ENCODE data around the gene SNRPN. TPM values are rescaled to one million over a fixed set of nuclear protein-coding genes. Genes with fewer than 3 reads are reported as not detected.
A peak's percentile ranks its signal among the peaks of the same experiment; 100 is the strongest.

Gene SNRPN
- total RNA-seq, 1 donor from 2014 or later = 442 TPM

GRCh38 chr15:24961967-24962366 lies 7.2 kb downstream of the SNRPN start:
- H3K36me3 Mint-ChIP-seq = peaks cover 49% of the 10 kb centered on the region
- H4K20me1 ChIP-seq (ENCODE audit: low read depth) = peaks cover 60% of the 10 kb centered on the region
- H3K27me3 Mint-ChIP-seq (ENCODE audit: insufficient read depth, low read depth) = peaks cover 4% of the 10 kb centered on the region
- peaks cover 22% of the 10 kb centered on the region for H3K36me3 ChIP-seq
- H3K4me2 ChIP-seq = no peak overlapping the region
- H3K27ac Mint-ChIP-seq = peak overlapping the region; percentile 37
- H3K27ac ChIP-seq = no peak overlapping the region
- H3K27me3 ChIP-seq = no peaks in the 10 kb centered on the region
- peaks cover 62% of the 10 kb centered on the region for H3K9me3 Mint-ChIP-seq
- H3F3A ChIP-seq (ENCODE audit: low read depth) = peaks cover 9% of the 10 kb centered on the region
- H3K4me3 ChIP-seq = no peak overlapping the region
- no peak overlapping the region for H3K4me3 Mint-ChIP-seq
- H2AFZ ChIP-seq (replicated peaks) = no peak overlapping the region
- no peaks in the 10 kb centered on the region for H3K9me3 ChIP-seq (ENCODE audit: low read depth)
- no peak overlapping the region for H3K9ac ChIP-seq
- peaks cover 100% of the 10 kb centered on the region for H3K79me2 ChIP-seq (ENCODE audit: low read depth)
- H3K4me1 ChIP-seq = no peaks in the 10 kb centered on the region
- TF ChIP-seq EZH2phosphoT487 (IDR thresholded peaks at IDR 0.05) = no peak
- TF ChIP-seq EZH2 (IDR thresholded peaks at IDR 0.05) = no peak
- TF ChIP-seq CTCF (IDR thresholded peaks at IDR 0.05) = no peak
- H3K4me1 Mint-ChIP-seq = no peaks in the 10 kb centered on the region
- DNase-seq (ENCODE audit: low spot score) = no peak

- H3K27ac Mint-ChIP-seq = no peak overlapping the region
- Histone ChIP-seq H3K27me3 (no peaks in the 10 kb centered on the region), H3K9ac (no peak overlapping the region), H3K9me3 (ENCODE audit: low read depth) (no peaks in the 10 kb centered on the region), H4K20me1 (ENCODE audit: low read depth) (peaks cover 55% of the 10 kb centered on the region), H3K79me2 (ENCODE audit: low read depth) (peaks cover 100% of the 10 kb centered on the region), H3F3A (ENCODE audit: low read depth) (no peaks in the 10 kb centered on the region), H2AFZ (replicated peaks) (no peak overlapping the region), H3K4me3 (no peak overlapping the region), H3K27ac (no peak overlapping the region), H3K4me2 (no peak overlapping the region), H3K4me1 (no peaks in the 10 kb centered on the region), H3K36me3 (peaks cover 22% of the 10 kb centered on the region)
- peaks cover 4% of the 10 kb centered on the region for H3K27me3 Mint-ChIP-seq (ENCODE audit: insufficient read depth, low read depth)
- no peaks in the 10 kb centered on the region for H3K4me1 Mint-ChIP-seq
- peaks cover 54% of the 10 kb centered on the region for H3K36me3 Mint-ChIP-seq
- H3K9me3 Mint-ChIP-seq = peaks cover 60% of the 10 kb centered on the region
- H3K4me3 Mint-ChIP-seq = no peak overlapping the region
- no peak for DNase-seq (ENCODE audit: low spot score)
- TF ChIP-seq EZH2phosphoT487 (IDR thresholded peaks at IDR 0.05) = no peak
- TF ChIP-seq EZH2 (IDR thresholded peaks at IDR 0.05) = no peak
- TF ChIP-seq CTCF (IDR thresholded peaks at IDR 0.05) = no peak
These were observed 8.1 kb downstream of the SNRPN start for GRCh38 chr15:24962880-24963279.

GRCh38 chr15:24966364-24967103 lies 11.7 kb downstream of the SNRPN start:
- no peak overlapping the region for H3K27ac Mint-ChIP-seq
- H3K27me3 ChIP-seq = no peaks in the 10 kb centered on the region
- no peak overlapping the region for H3K4me2 ChIP-seq
- peaks cover 4% of the 10 kb centered on the region for H3K9me3 ChIP-seq (ENCODE audit: low read depth)
- H2AFZ ChIP-seq (replicated peaks) = no peak overlapping the region
- H4K20me1 ChIP-seq (ENCODE audit: low read depth) = peaks cover 47% of the 10 kb centered on the region
- H3K9me3 Mint-ChIP-seq = peaks cover 44% of the 10 kb centered on the region
- H3K36me3 Mint-ChIP-seq = peaks cover 51% of the 10 kb centered on the region
- no peaks in the 10 kb centered on the region for H3K4me1 Mint-ChIP-seq
- H3K79me2 ChIP-seq (ENCODE audit: low read depth) = peaks cover 100% of the 10 kb centered on the region
- H3K4me1 ChIP-seq = no peaks in the 10 kb centered on the region
- H3K27ac ChIP-seq = no peak overlapping the region
- no peak for DNase-seq (ENCODE audit: low spot score)
- no peaks in the 10 kb centered on the region for H3F3A ChIP-seq (ENCODE audit: low read depth)
- peaks cover 39% of the 10 kb centered on the region for H3K36me3 ChIP-seq
- H3K27me3 Mint-ChIP-seq (ENCODE audit: insufficient read depth, low read depth) = no peaks in the 10 kb centered on the region
- TF ChIP-seq EZH2phosphoT487 (IDR thresholded peaks at IDR 0.05) (no peak), CTCF (IDR thresholded peaks at IDR 0.05) (no peak), EZH2 (IDR thresholded peaks at IDR 0.05) (no peak)
- H3K4me3 Mint-ChIP-seq = no peak overlapping the region
- no peak overlapping the region for H3K4me3 ChIP-seq
- H3K9ac ChIP-seq = no peak overlapping the region

All from neural progenitor cell (in vitro differentiated cells).